ENCODE results near the gene DPP6. TPM values are rescaled to one million over a fixed set of nuclear protein-coding genes. Genes with fewer than 3 reads are reported as not detected.

The DPP6 gene
- total RNA-seq, 4 donors from 2014 or later: 1.8 to 33.7 (median 6.4) TPM

DNA sequence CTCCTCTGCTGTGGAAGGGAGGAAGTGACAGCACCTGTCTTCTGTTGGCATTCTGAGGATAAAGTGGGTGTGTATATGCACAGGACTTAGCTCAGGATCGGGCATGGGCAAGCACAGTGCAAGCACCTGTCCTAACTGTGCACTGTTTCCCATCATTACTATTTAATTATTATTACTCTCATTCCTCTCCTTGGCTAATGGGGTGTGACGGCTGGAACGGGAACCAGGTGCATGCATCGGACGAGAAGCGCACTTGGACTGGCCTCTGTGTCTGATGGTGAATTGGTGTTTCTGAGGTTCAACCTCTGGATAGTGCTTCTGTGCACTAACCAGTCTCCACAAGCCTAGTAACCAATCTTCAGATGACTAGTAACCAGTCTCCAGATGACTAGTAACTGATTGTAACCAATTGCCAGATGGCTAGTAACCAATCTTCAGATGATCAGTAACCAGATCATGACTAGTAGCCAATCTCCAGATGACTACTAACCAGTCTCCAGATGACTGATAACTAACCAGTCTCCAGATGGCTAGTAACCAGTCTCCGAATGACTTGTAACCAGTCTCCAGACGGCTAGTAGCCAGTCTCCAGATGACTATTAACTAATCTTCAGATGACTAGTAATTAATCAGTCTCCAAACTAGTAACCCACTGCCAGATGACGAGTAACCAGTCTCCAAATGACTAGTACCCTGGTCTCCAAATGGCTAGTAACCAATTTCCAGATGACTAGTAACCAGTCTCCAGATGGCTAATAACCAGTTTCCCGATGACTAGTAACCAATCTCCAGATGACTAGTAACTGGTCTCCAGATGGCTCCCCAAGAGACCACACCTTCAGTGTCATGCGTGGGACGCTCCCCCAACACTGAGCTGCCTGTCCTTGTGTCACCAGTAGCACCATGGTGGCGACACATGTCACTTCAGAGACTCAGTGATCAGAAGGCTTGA, 864.9 kb downstream of the DPP6 start:
- DNase-seq: no peak
- Histone ChIP-seq H3K9me3 (no peaks in the 10 kb centered on the region), H3K27me3 (peaks cover 25% of the 10 kb centered on the region), H3K4me3 (no peak overlapping the region), H3K4me1 (peaks cover 0 to 8% (median 3%) of the 10 kb centered on the region in 4 donors), H3K27ac (no peak overlapping the region), H3K36me3 (no peaks in the 10 kb centered on the region)
- in situ Hi-C loops (cut with MboI; ENCODE audit: low pct_ligation_motif_present in 1 of 4, low pct_unique_long_range_greater_than_20kb in 1 of 4, low sequenced_read_pairs in 3 of 4): loop anchor here in 2 of 4 donors (25.0 kb wide), 2 partner anchors 270 to 445 kb away; no protein-coding TSS in a partner anchor
- 83% methylated on average over 13 of the region's 13 CpGs; no CpG with 5 or more reads in 1 of the 2 donors for WGBS, 2 donors (ENCODE audit: low coverage in 1 of 2)
- TF ChIP-seq POLR2AphosphoS5 (IDR thresholded peaks at IDR 0.05) (no peak), POLR2A (IDR thresholded peaks at IDR 0.05) (no peak), EP300 (IDR thresholded peaks at IDR 0.05; ENCODE audit: low read depth) (no peak)
- TF ChIP-seq, protein P1, sequence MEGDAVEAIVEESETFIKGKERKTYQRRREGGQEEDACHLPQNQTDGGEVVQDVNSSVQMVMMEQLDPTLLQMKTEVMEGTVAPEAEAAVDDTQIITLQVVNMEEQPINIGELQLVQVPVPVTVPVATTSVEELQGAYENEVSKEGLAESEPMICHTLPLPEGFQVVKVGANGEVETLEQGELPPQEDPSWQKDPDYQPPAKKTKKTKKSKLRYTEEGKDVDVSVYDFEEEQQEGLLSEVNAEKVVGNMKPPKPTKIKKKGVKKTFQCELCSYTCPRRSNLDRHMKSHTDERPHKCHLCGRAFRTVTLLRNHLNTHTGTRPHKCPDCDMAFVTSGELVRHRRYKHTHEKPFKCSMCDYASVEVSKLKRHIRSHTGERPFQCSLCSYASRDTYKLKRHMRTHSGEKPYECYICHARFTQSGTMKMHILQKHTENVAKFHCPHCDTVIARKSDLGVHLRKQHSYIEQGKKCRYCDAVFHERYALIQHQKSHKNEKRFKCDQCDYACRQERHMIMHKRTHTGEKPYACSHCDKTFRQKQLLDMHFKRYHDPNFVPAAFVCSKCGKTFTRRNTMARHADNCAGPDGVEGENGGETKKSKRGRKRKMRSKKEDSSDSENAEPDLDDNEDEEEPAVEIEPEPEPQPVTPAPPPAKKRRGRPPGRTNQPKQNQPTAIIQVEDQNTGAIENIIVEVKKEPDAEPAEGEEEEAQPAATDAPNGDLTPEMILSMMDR (IDR thresholded peaks at IDR 0.05): no peak
- intact Hi-C loops (cut with DNase I; ENCODE audit: low total_unique reads): no loop called here

DNA sequence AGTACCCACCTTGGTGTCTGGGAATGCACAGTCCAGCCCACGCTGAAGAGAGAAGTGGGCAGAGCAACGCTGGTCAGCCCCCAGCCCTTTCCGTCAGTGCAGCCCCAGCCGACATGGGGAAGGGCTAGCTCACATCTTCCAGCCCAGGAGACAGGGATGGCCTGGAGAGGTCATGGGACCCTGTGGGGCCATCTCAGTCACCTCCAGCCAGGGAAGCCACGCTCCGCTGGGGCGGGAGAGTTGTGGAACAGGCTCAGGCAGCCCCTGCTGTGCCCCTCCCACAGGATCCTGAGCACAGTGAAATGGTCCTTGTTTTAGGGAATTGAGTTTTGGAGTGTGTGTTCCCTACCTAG, 865.6 kb downstream of the DPP6 start:
- in situ Hi-C loops (cut with MboI; ENCODE audit: low pct_ligation_motif_present in 1 of 4, low pct_unique_long_range_greater_than_20kb in 1 of 4, low sequenced_read_pairs in 3 of 4): loop anchor here in 2 of 4 donors (25.0 kb wide), 2 partner anchors 270 to 445 kb away; no protein-coding TSS in a partner anchor
- no peak overlapping the region for H3K27ac ChIP-seq
- peaks cover 0 to 8% (median 3%) of the 10 kb centered on the region in 4 donors for H3K4me1 ChIP-seq
- H3K9me3 ChIP-seq: no peaks in the 10 kb centered on the region
- TF ChIP-seq, protein P1 (IDR thresholded peaks at IDR 0.05): no peak
- TF ChIP-seq POLR2A (IDR thresholded peaks at IDR 0.05) (no peak), EP300 (IDR thresholded peaks at IDR 0.05; ENCODE audit: low read depth) (no peak), POLR2AphosphoS5 (IDR thresholded peaks at IDR 0.05) (no peak)
- no peak overlapping the region for H3K4me3 ChIP-seq
- 87% methylated on average over 7 of the region's 7 CpGs; no CpG with 5 or more reads in 1 of the 2 donors for WGBS, 2 donors (ENCODE audit: low coverage in 1 of 2)
- DNase-seq: no peak
- intact Hi-C loops (cut with DNase I; ENCODE audit: low total_unique reads): no loop called here
- H3K36me3 ChIP-seq: no peaks in the 10 kb centered on the region
- peaks cover 25% of the 10 kb centered on the region for H3K27me3 ChIP-seq

DNA sequence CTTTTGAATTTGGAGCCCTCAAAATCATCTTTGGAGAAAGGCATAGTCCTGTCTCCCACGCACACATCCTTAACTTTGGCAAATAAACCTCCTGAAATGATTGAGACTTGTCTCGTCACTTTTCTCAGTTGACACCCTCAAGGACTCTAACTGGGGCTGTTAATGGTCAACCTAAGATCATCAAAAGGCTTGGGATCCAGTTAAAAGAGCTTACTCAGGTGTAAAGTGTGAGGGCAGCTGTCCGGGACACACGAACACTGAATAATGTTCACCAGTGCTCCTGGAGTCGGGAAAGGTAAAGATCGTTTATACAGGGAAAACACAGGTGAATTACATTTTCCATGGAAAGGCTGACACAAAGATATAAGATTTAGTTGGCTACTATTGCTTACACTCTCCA, 866.1 kb downstream of the DPP6 start:
- no peak for DNase-seq
- TF ChIP-seq POLR2AphosphoS5 (IDR thresholded peaks at IDR 0.05) (no peak), EP300 (IDR thresholded peaks at IDR 0.05; ENCODE audit: low read depth) (no peak)
- peaks cover 25% of the 10 kb centered on the region for H3K27me3 ChIP-seq
- no peak overlapping the region for H3K27ac ChIP-seq
- H3K9me3 ChIP-seq: no peaks in the 10 kb centered on the region
- no peak overlapping the region for H3K4me3 ChIP-seq
- in situ Hi-C loops (cut with MboI; ENCODE audit: low pct_ligation_motif_present in 1 of 4, low pct_unique_long_range_greater_than_20kb in 1 of 4, low sequenced_read_pairs in 3 of 4) (loop anchor here in 2 of 4 donors (25.0 kb wide), 2 partner anchors 269 to 444 kb away; no protein-coding TSS in a partner anchor), intact Hi-C loops (cut with DNase I; ENCODE audit: low total_unique reads) (no loop called here)
- H3K4me1 ChIP-seq: peaks cover 0 to 8% (median 3%) of the 10 kb centered on the region in 4 donors
- WGBS, 2 donors (ENCODE audit: low coverage in 1 of 2): 76 to 83% methylated on average over 5 to 6 of the region's 6 CpGs
- H3K36me3 ChIP-seq: no peaks in the 10 kb centered on the region

DNA sequence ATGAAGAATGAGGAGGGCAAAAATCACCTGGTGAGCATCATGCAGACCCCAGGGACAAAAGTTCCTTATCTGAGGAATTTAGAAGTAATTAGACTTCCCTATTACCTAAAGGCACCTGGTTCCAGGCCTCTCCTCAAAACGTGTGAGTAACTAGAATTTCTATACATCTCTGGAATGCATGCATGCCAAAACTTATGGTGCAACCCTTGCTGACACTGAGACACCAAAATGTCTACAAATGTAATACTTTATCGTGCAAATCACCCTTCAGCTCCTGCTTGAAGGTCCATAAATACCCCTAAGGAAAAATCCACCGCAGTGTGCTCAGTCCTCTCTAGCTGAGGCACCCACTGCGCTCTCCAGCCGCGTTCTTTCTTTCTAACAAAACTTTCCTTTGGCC, 866.5 kb downstream of the DPP6 start:
- H3K27ac ChIP-seq: no peak overlapping the region

More for the DNA sequence above, 866.5 kb downstream of the DPP6 start:
- 81 to 83% methylated on average over 3 to 6 of the region's 6 CpGs for WGBS, 2 donors (ENCODE audit: low coverage in 1 of 2)
- Histone ChIP-seq H3K27me3 (peaks cover 25% of the 10 kb centered on the region), H3K4me3 (no peak overlapping the region), H3K36me3 (no peaks in the 10 kb centered on the region), H3K4me1 (peaks cover 0 to 8% (median 3%) of the 10 kb centered on the region in 4 donors), H3K9me3 (no peaks in the 10 kb centered on the region)
- no peak for DNase-seq
- intact Hi-C loops (cut with DNase I; ENCODE audit: low total_unique reads) (no loop called here), in situ Hi-C loops (cut with MboI; ENCODE audit: low pct_ligation_motif_present in 1 of 4, low pct_unique_long_range_greater_than_20kb in 1 of 4, low sequenced_read_pairs in 3 of 4) (loop anchor here in 2 of 4 donors (25.0 kb wide), 2 partner anchors 269 to 444 kb away; no protein-coding TSS in a partner anchor)
- no peak for TF ChIP-seq POLR2A (IDR thresholded peaks at IDR 0.05)
- TF ChIP-seq, protein P1 (IDR thresholded peaks at IDR 0.05): no peak
- TF ChIP-seq POLR2AphosphoS5 (IDR thresholded peaks at IDR 0.05): no peak
- no peak for TF ChIP-seq EP300 (IDR thresholded peaks at IDR 0.05; ENCODE audit: low read depth)

All from transverse colon (tissue), 4 donors.